PC-3 (cell line): ENCODE data around the gene ATG2A. TPM values are rescaled to one million over a fixed set of nuclear protein-coding genes. Genes with fewer than 3 reads are reported as not detected.
A peak's percentile ranks its signal among the peaks of the same experiment; 100 is the strongest.

Experiments used
- ATAC-seq: fragments of 200-7000 bp; cut with Tn5 transposase; 2 replicates; pipeline ENCODE4 v1.9.1; 2020; ENCODE audit warnings: mild to moderate bottlenecking, moderate library complexity
- BruUV-seq: library from RNA; stranded (reverse); fragments of 400-500 nt; replicated peaks from 2 replicates; lab custom pipeline; 2021; lab: Mats Ljungman, UMichigan
- CTCF ChIA-PET: fragments of 300-600 bp; sonication (Branson Sonifier 250); formaldehyde crosslinking; loops from one replicate; lab custom pipeline; 2022; ENCODE audit warnings: antibody characterized with exemption; lab: Charles Lee
- POLR2A ChIA-PET: fragments of 300-600 bp; sonication (Branson Sonifier 250); formaldehyde crosslinking; loops from one replicate; lab custom pipeline; 2022; ENCODE audit warnings: antibody characterized with exemption; ENCODE audit not compliant: unreplicated experiment; lab: Charles Lee
- DNase-seq: peaks from one replicate; pipeline ENCODE4 v3.0.0-alpha.2; 2015
- H2AFZ ChIP-seq: fragments of 300-600 bp; sonication (generic); 2 replicates; pipeline ENCODE4 v1.6.0; 2016; ENCODE audit warnings: antibody characterized with exemption, low read length
- H3F3A ChIP-seq: fragments of 300-600 bp; sonication (generic); one replicate; pipeline ENCODE4 v1.6.0; 2017; ENCODE audit warnings: antibody characterized with exemption, low read length, control low read depth, mild to moderate bottlenecking; ENCODE audit not compliant: unreplicated experiment
- H3K27ac ChIP-seq: fragments of 300-600 bp; sonication (generic); 2 replicates; pipeline ENCODE4 v1.5.1; 2016; ENCODE audit warnings: mild to moderate bottlenecking, low read length
- H3K27me3 ChIP-seq: fragments of 300-600 bp; sonication (generic); 2 replicates; pipeline ENCODE4 v1.6.1; 2016; ENCODE audit warnings: low read length, mixed read lengths
- H3K36me3 ChIP-seq: fragments of 300-600 bp; sonication (generic); 2 replicates; pipeline ENCODE4 v1.6.1; 2016; ENCODE audit warnings: low read depth, mixed run types, low read length, mixed read lengths
- H3K4me1 ChIP-seq: fragments of 300-600 bp; sonication (generic); 2 replicates; pipeline ENCODE4 v1.5.1; 2016; ENCODE audit warnings: low read length; ENCODE audit not compliant: insufficient read depth
- H3K4me2 ChIP-seq: fragments of 300-600 bp; sonication (generic); 2 replicates; pipeline ENCODE4 v1.6.0; 2016; ENCODE audit warnings: low read length
- H3K4me3 ChIP-seq: fragments of 300-600 bp; sonication (generic); 2 replicates; pipeline ENCODE4 v1.5.1; 2016; ENCODE audit warnings: mild to moderate bottlenecking, low read length, mixed read lengths
- H3K79me2 ChIP-seq: fragments of 300-600 bp; sonication (generic); 2 replicates; pipeline ENCODE4 v1.6.1; 2017; ENCODE audit warnings: low read length, mixed read lengths
- H3K9ac ChIP-seq: fragments of 300-600 bp; sonication (generic); 2 replicates; pipeline ENCODE4 v1.6.0; 2016; ENCODE audit warnings: mild to moderate bottlenecking, low read length
- H3K9me2 ChIP-seq: fragments of 300-600 bp; sonication (generic); replicated peaks from 2 replicates; pipeline ENCODE4 v1.6.1; 2016; ENCODE audit warnings: mixed run types, low read length, mixed read lengths
- H3K9me3 ChIP-seq: fragments of 300-600 bp; sonication (generic); 2 replicates; pipeline ENCODE4 v1.6.1; 2016; ENCODE audit warnings: low read length, mixed read lengths
- H4K20me1 ChIP-seq: fragments of 300-600 bp; sonication (generic); 2 replicates; pipeline ENCODE4 v1.6.1; 2016; ENCODE audit warnings: low read length, mixed read lengths
- CTCF ChIP-seq: fragments of 300-600 bp; sonication (generic); conservative IDR thresholded peaks from 2 replicates; pipeline ENCODE4 v1.5.1; 2017; ENCODE audit warnings: antibody characterized with exemption, low read depth, mild to moderate bottlenecking, low read length
- EZH2 ChIP-seq: fragments of 300-600 bp; sonication (generic); IDR thresholded peaks from one replicate; pipeline ENCODE4 v1.6.1; 2017; ENCODE audit warnings: antibody characterized with exemption, mild to moderate bottlenecking, low read length; ENCODE audit not compliant: unreplicated experiment
- EZH2phosphoT487 ChIP-seq: fragments of 300-600 bp; sonication (generic); IDR thresholded peaks from 2 replicates; pipeline ENCODE4 v1.6.1; 2018; ENCODE audit warnings: mild to moderate bottlenecking, antibody characterized with exemption, low read length, borderline replicate concordance
- intact Hi-C: fragments of 100-400 bp; cut with micrococcal nuclease; formaldehyde crosslinking; loops from 2 replicates; pipeline ENCODE4 v1.9.0; 2023
- total RNA-seq: library from RNA; depleted of rRNA; stranded (reverse); fragments of >200 nt; gene quantifications from 2 replicates; pipeline ENCODE4 v1.2.3, GENCODE V29; 2014

The ATG2A gene
- total RNA-seq, 1 experiment from 2014 or later: 45.6 TPM

- peaks cover 4% of the 10 kb centered on the region for H3F3A ChIP-seq
- H3K79me2 ChIP-seq: peaks cover 44% of the 10 kb centered on the region
- H3K4me1 ChIP-seq: peaks cover 60% of the 10 kb centered on the region
- ATAC-seq: no peak
- intact Hi-C loops: loop anchor here (2.0 kb wide), 1 partner anchor 25 kb away; the partner anchor contains the start of gene EHD1
- no peaks in the 10 kb centered on the region for H3K27me3 ChIP-seq
- no peak overlapping the region for H3K9ac ChIP-seq
- H3K36me3 ChIP-seq: peaks cover 43% of the 10 kb centered on the region
- no peaks in the 10 kb centered on the region for H3K9me3 ChIP-seq
- H2AFZ ChIP-seq: no peak overlapping the region
- no peaks in the 10 kb centered on the region for H4K20me1 ChIP-seq
- no TSS peak for BruUV-seq
- no peaks in the 10 kb centered on the region for H3K9me2 ChIP-seq
- no peak overlapping the region for H3K4me3 ChIP-seq
- TF ChIP-seq CTCF (no peak), EZH2phosphoT487 (no peak), EZH2 (no peak)
- POLR2A ChIA-PET: interaction anchor here (0.6 kb wide), 1 partner anchor 18 kb away, joined by 5 read pairs; no protein-coding TSS in a partner anchor
- DNase-seq: no peak
- peak overlapping the region; percentile 75; the same call in 1 of the 2 replicates for H3K4me2 ChIP-seq
- CTCF ChIA-PET: no interaction called here
- H3K27ac ChIP-seq: peak overlapping the region; percentile 96
These were observed 63.3 kb downstream of the ATG2A start for GRCh38 chr11:64853709-64854108.

- H3K79me2 ChIP-seq: peaks cover 41% of the 10 kb centered on the region
- no peak for TF ChIP-seq EZH2
- TF ChIP-seq CTCF: no peak
- TF ChIP-seq EZH2phosphoT487: no peak
- no peak overlapping the region for H2AFZ ChIP-seq
- H3K9me2 ChIP-seq: no peaks in the 10 kb centered on the region
- ChIA-PET CTCF (interaction anchor here (0.5 kb wide), 1 partner anchor 264 kb away, joined by 3 read pairs; the partner anchor contains the start of gene ZNHIT2), POLR2A (interaction anchor here (0.6 kb wide), 1 partner anchor 17 kb away, joined by 5 read pairs; no protein-coding TSS in a partner anchor)
- DNase-seq (no peak), ATAC-seq (no peak)
- no peak overlapping the region for H3K4me3 ChIP-seq
- no peaks in the 10 kb centered on the region for H4K20me1 ChIP-seq
- H3K27ac ChIP-seq: peak overlapping the region; percentile 96
- peaks cover 4% of the 10 kb centered on the region for H3F3A ChIP-seq
- BruUV-seq: no TSS peak
- intact Hi-C loops: no loop called here
- no peak overlapping the region for H3K4me2 ChIP-seq
- peaks cover 38% of the 10 kb centered on the region for H3K36me3 ChIP-seq
- no peaks in the 10 kb centered on the region for H3K27me3 ChIP-seq
- no peaks in the 10 kb centered on the region for H3K9me3 ChIP-seq
- peaks cover 61% of the 10 kb centered on the region for H3K4me1 ChIP-seq
- H3K9ac ChIP-seq: no peak overlapping the region
These were observed 64.1 kb downstream of the ATG2A start for GRCh38 chr11:64852804-64853509.

- CTCF ChIA-PET: no interaction called here
- Histone ChIP-seq H3K4me2 (no peak overlapping the region), H3K36me3 (peaks cover 33% of the 10 kb centered on the region)
These were observed 65.1 kb downstream of the ATG2A start for GRCh38 chr11:64851831-64852351.

More at GRCh38 chr11:64851831-64852351, 65.1 kb downstream of the ATG2A start:
- Histone ChIP-seq H3K79me2 (peaks cover 35% of the 10 kb centered on the region), H3K4me3 (no peak overlapping the region), H3K9me2 (no peaks in the 10 kb centered on the region), H3F3A (no peaks in the 10 kb centered on the region), H4K20me1 (no peaks in the 10 kb centered on the region), H3K27me3 (no peaks in the 10 kb centered on the region), H3K9ac (no peak overlapping the region), H2AFZ (no peak overlapping the region), H3K4me1 (peaks cover 55% of the 10 kb centered on the region), H3K9me3 (no peaks in the 10 kb centered on the region), H3K27ac (no peak overlapping the region)
- intact Hi-C loops: no loop called here
- no peak for TF ChIP-seq EZH2
- TF ChIP-seq CTCF: no peak
- TF ChIP-seq EZH2phosphoT487: no peak
- ATAC-seq: no peak
- POLR2A ChIA-PET: no interaction called here
- no TSS peak for BruUV-seq
- no peak for DNase-seq
